Mucosa of descending colon (tissue), 3 donors: ENCODE measurements around the gene PLPP3. TPM values are rescaled to one million over a fixed set of nuclear protein-coding genes. Genes with fewer than 3 reads are reported as not detected.
A peak's percentile ranks its signal among the peaks of the same experiment; 100 is the strongest.

Source experiments
- ATAC-seq: fragments of 200-7000 bp; cut with Tn5 transposase; one replicate; pipeline ENCODE4 v1.9.1; 2020; ENCODE audit warnings: mild to moderate bottlenecking, moderate library complexity
- DNase-seq, 3 donors: peaks; one replicate each; pipeline ENCODE4 v3.0.0-alpha.2; 2020
- H3K36me3 ChIP-seq: fragments of 200-600 bp; one replicate; pipeline ENCODE4 v1.8.0; 2021; ENCODE audit warnings: low read depth, mild to moderate bottlenecking
- H3K4me1 ChIP-seq: fragments of 200-600 bp; one replicate; pipeline ENCODE4 v1.8.0; 2021; ENCODE audit warnings: low read depth, mild to moderate bottlenecking
- H3K4me3 ChIP-seq: fragments of 200-600 bp; one replicate; pipeline ENCODE4 v1.8.0; 2021; ENCODE audit warnings: mild to moderate bottlenecking
- H3K9me3 ChIP-seq: fragments of 200-600 bp; one replicate; pipeline ENCODE4 v1.8.0; 2021; ENCODE audit warnings: mild to moderate bottlenecking
- intact Hi-C, 2 donors: fragments of 100-400 bp; cut with DNase I in 1 of 2; cut with micrococcal nuclease in 1 of 2; formaldehyde crosslinking; loops; one replicate each; pipeline versions ENCODE4 v1.11.0 to v1.11.1; 2022; cut with DNase I, micrococcal nuclease
- total RNA-seq, 3 donors: library from RNA; stranded (reverse); fragmentation: NEBNext Ultra II Directional in 2 of 3; extraction: Animal tissue kit (Norgen Biotek cat#: 25700) in 2 of 3; gene quantifications; one replicate each; pipeline versions ENCODE4 v1.2.1 to v1.2.4, GENCODE V29; 2021 to 2023
- TF ChIP-seq, protein P1 (sequence below): fragments of 200-600 bp; IDR thresholded peaks from one replicate; pipeline ENCODE4 v1.8.0; 2022; ENCODE audit warnings: antibody characterized with exemption, mild to moderate bottlenecking
- donor health status: DM: no; HTN: no; CAD: no; lungs with moderate emphysema.
- donor health status: DM: no; HTN: no; CAD: no.
- donor health status: DM: no; HTN: yes; CAD: no.

Gene PLPP3
- total RNA-seq, 3 donors from 2014 or later = 25.3 to 80.5 (median 42.3) TPM

DNA sequence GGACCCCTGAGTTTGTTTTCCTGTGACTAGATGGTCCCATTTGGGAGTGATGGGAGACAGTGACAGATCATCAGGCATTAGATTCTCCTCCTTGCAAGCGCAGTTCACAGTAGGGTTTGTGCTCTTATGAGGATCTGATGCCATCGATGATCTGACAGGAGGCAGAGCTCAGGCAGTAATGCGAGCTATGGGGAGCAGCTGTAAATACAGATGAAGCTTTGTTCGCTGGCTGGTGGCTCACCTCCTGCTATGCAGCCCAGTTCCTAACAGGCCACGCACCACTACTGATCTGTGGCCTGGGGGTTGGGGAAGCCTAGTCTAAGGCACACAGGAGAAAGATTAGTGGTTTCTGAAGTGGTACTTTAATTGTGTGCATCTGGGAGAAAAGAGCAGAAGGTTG is 7.1 kb upstream of the PLPP3 start:
- no peak overlapping the region for H3K4me3 ChIP-seq
- H3K9me3 ChIP-seq = no peaks in the 10 kb centered on the region
- DNase-seq (no peak), ATAC-seq (no peak)
- H3K4me1 ChIP-seq = no peaks in the 10 kb centered on the region
- TF ChIP-seq, protein P1, sequence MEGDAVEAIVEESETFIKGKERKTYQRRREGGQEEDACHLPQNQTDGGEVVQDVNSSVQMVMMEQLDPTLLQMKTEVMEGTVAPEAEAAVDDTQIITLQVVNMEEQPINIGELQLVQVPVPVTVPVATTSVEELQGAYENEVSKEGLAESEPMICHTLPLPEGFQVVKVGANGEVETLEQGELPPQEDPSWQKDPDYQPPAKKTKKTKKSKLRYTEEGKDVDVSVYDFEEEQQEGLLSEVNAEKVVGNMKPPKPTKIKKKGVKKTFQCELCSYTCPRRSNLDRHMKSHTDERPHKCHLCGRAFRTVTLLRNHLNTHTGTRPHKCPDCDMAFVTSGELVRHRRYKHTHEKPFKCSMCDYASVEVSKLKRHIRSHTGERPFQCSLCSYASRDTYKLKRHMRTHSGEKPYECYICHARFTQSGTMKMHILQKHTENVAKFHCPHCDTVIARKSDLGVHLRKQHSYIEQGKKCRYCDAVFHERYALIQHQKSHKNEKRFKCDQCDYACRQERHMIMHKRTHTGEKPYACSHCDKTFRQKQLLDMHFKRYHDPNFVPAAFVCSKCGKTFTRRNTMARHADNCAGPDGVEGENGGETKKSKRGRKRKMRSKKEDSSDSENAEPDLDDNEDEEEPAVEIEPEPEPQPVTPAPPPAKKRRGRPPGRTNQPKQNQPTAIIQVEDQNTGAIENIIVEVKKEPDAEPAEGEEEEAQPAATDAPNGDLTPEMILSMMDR = no peak
- intact Hi-C loops = loop anchor here (10.0 kb wide), 2 partner anchors 1212 to 1302 kb away; no protein-coding TSS in a partner anchor
- no peaks in the 10 kb centered on the region for H3K36me3 ChIP-seq

DNA sequence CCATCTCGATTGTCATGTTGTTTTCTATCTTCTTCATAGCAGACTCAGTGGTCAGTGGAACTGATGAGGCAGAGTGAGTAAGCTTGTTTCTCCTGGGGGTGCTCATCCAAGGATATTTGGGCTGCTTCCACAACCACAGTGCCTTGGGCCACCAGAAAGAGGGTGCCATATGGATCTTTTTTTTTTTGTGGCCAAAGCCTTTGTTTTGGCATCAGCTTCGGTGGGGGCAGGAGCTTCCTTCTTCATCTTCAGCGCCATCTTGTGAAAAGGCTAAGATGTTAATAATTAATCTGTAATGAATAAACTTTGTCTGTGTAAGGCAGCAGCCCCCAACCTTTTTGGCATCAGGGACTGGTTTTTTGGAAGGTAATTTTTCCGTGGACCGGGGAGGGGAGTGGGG is 6.6 kb upstream of the PLPP3 start:
- no peak for ATAC-seq
- no peaks in the 10 kb centered on the region for H3K9me3 ChIP-seq
- no peak for DNase-seq
- no peaks in the 10 kb centered on the region for H3K4me1 ChIP-seq
- no peak overlapping the region for H3K4me3 ChIP-seq
- TF ChIP-seq, protein P1 = no peak
- intact Hi-C loops = loop anchor here (10.0 kb wide), 2 partner anchors 1211 to 1301 kb away; no protein-coding TSS in a partner anchor
- no peaks in the 10 kb centered on the region for H3K36me3 ChIP-seq

DNA sequence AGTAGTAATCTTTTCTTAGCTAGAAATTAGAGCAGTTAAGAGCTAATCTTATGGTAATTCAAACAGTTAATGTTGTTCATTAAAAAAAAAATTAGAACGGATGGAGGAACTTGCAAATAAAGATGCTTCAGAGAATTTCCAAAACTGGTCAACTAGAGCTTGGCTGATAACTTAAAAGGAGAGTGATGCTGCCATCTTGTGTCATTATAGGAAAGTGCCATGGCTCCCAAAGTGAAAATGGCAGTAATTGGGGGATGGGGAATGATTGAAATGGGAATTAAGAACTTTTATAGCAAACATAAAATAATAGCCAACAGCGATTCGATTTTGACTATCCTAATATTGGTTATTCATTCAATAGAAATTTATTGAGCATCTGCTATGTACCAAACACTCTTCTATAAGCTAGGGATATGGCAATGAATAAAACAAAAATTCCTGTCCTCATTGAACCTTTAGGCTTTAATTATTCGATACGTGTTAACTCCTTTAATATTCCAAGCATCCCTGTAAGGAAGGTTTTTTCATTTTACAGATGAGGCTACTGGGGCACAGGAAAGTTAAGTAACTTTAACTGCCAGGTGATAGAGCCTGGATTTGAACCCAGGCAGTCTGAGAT is 5.7 kb upstream of the PLPP3 start:
- H3K4me1 ChIP-seq = no peaks in the 10 kb centered on the region
- ATAC-seq (peak; percentile 64), DNase-seq (peak in 1 of 3 donors; percentile 66)
- TF ChIP-seq, protein P1 = peak; percentile 40
- H3K36me3 ChIP-seq = no peaks in the 10 kb centered on the region
- no peaks in the 10 kb centered on the region for H3K9me3 ChIP-seq
- intact Hi-C loops = loop anchor here (5.0 to 10.0 kb wide), 3 partner anchors 1210 to 1303 kb away; no protein-coding TSS in a partner anchor
- H3K4me3 ChIP-seq = no peak overlapping the region

DNA sequence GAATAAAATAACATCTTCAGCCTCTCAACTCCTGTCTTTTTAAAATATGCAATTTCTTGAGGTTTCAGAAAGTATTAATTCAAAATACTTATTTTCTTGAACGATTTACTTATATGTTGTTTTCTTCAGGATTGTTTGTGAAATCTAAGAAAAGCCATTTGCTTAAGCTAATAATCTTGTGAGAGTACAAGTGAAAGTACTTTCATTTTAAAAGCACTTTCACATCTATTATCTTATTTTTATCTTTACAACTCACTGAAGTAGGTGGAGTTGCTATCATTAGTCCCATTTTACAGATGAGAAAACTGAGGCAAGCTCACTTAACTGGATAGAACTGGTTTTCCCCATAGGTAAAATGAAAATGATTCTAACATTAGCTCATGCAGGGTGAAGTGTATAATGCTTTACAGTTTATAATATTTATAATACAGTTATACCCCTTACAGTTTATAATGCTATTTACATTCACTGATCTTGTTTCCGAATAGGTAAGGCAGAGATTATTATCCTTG is 4.7 kb upstream of the PLPP3 start:
- no peak overlapping the region for H3K4me3 ChIP-seq
- no peaks in the 10 kb centered on the region for H3K36me3 ChIP-seq
- DNase-seq (no peak), ATAC-seq (no peak)
- intact Hi-C loops = loop anchor here (5.0 to 10.0 kb wide), 3 partner anchors 1209 to 1302 kb away; no protein-coding TSS in a partner anchor
- TF ChIP-seq, protein P1 = no peak
- no peaks in the 10 kb centered on the region for H3K9me3 ChIP-seq
- no peaks in the 10 kb centered on the region for H3K4me1 ChIP-seq

DNA sequence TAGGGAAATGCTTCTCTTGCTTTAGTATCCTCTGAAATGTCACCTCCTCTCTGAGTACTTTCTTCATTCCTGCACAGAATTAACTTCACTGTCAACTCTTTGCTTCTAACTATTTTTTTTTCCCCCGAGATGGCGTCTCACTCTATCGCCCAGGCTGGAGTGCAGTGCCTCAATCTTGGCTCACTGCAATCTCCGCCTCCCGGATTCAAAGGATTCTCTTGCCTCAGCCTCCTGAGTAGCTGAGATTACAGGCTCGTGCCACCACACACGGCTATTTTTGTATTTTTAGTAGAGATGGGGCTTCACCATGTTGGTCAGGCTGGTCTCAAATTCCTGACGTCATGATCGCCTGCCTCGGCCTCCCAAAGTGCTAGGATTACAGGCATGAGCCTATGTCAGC is 1.4 kb upstream of the PLPP3 start:
- ATAC-seq (no peak), DNase-seq (no peak)
- TF ChIP-seq, protein P1 = no peak
- Histone ChIP-seq H3K4me3 (no peak overlapping the region), H3K36me3 (no peaks in the 10 kb centered on the region), H3K4me1 (no peaks in the 10 kb centered on the region), H3K9me3 (no peaks in the 10 kb centered on the region)
- intact Hi-C loops = loop anchor here (5.0 to 10.0 kb wide), 3 partner anchors 1206 to 1298 kb away; no protein-coding TSS in a partner anchor
